ENCODE data around the gene TCTA.
A peak's percentile ranks its signal among the peaks of the same experiment; 100 is the strongest.

The TCTA gene, protein sequence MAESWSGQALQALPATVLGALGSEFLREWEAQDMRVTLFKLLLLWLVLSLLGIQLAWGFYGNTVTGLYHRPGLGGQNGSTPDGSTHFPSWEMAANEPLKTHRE

DNA sequence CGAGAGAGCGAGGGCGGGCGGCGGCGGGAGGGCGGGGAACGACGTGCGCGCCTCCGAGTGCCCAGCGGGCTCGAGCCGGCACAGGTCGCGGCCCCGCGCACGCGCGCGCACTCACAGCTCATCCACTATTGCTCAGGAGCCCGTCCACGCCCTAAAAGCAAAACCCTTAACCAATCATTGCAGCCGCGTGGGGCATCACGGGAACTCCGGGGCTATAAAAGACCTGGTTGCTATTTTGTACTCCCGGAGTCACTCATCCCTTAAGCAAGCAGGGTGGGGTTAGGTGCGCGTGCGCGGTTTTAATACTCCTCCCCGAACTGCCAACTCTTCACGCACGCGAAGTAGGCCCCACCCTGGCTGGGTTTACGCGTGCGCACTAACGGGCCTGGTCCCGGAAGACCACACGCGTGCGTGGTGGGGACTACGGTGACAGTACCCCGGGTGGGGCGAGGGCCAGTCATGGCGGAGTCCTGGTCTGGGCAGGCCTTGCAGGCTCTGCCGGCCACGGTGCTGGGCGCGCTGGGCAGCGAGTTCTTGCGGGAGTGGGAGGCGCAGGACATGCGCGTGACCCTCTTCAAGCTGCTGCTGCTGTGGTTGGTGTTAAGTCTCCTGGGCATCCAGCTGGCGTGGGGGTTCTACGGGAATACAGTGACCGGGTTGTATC, at the start of gene TCTA, which contains the start of gene RHOA:
Gene TCTA, plus strand, starts transcription at position 456 of the 664 bp plus-strand sequence. Its CDS starts 4 bp downstream, at position 460.
Gene RHOA, minus strand, starts transcription at position 9 of the 664 bp plus-strand sequence. CDS start 36,387 bp downstream, outside the sequence.
- Histone ChIP-seq H3K4me3 (ENCODE audit: low read depth in 1 of 5, low read length in 5 of 5) (peak within 1 kb of the TSS; percentile 85 to 97 (median 95)), H3K9me3 (ENCODE audit: control insufficient read depth in 5 of 5, low read length in 5 of 5) (no peaks in the 10 kb centered on the region), H3K27ac (ENCODE audit: low read depth, low read length) (peak within 1 kb of the TSS; percentile 97), H3K9ac (ENCODE audit: low read length in 5 of 5) (peak within 1 kb of the TSS; percentile 96 to 99 (median 97)), H3K27me3 (ENCODE audit: control insufficient read depth in 5 of 5, insufficient read depth in 4 of 5, low read length in 5 of 5) (no peaks in the 10 kb centered on the region), H3K36me3 (ENCODE audit: control insufficient read depth in 5 of 5, insufficient read depth in 5 of 5, low read length in 5 of 5) (peaks cover 0 to 24% (median 14%) of the 10 kb centered on the region in 5 donors), H3K4me1 (ENCODE audit: control insufficient read depth in 5 of 5, insufficient read depth in 5 of 5, low read length in 5 of 5) (peaks cover 15 to 72% (median 69%) of the 10 kb centered on the region in 5 donors)

DNA sequence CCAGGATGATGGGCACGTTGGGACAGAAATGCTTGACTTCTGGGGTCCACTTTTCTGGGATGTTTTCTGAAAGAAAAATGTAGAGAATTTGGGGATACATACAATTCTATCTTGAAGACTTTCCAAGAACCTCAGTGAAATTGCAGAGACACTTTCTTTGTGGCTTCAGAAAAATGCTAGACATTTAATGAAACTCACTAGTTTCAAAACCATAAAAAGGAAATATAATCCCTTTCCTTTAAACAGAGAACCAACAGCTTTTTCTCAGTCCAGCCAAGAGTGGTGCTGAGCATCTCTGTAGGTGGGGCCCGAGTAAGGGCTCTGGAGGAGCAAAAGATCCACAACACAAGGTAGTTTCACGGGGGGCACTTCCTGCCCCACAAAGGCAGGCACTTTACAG, 49.7 kb upstream of the TCTA start:
- Histone ChIP-seq H3K27ac (ENCODE audit: low read depth, low read length) (no peak overlapping the region), H3K4me1 (ENCODE audit: control insufficient read depth in 5 of 5, insufficient read depth in 5 of 5, low read length in 5 of 5) (peaks cover 4 to 16% (median 15%) of the 10 kb centered on the region in 5 donors), H3K9me3 (ENCODE audit: control insufficient read depth in 5 of 5, low read length in 5 of 5) (no peaks in the 10 kb centered on the region), H3K27me3 (ENCODE audit: control insufficient read depth in 5 of 5, insufficient read depth in 4 of 5, low read length in 5 of 5) (no peaks in the 10 kb centered on the region), H3K4me3 (ENCODE audit: low read depth in 1 of 5, low read length in 5 of 5) (no peak overlapping the region), H3K9ac (ENCODE audit: low read length in 5 of 5) (no peak overlapping the region), H3K36me3 (ENCODE audit: control insufficient read depth in 5 of 5, insufficient read depth in 5 of 5, low read length in 5 of 5) (peaks cover 9 to 73% (median 59%) of the 10 kb centered on the region in 5 donors)

DNA sequence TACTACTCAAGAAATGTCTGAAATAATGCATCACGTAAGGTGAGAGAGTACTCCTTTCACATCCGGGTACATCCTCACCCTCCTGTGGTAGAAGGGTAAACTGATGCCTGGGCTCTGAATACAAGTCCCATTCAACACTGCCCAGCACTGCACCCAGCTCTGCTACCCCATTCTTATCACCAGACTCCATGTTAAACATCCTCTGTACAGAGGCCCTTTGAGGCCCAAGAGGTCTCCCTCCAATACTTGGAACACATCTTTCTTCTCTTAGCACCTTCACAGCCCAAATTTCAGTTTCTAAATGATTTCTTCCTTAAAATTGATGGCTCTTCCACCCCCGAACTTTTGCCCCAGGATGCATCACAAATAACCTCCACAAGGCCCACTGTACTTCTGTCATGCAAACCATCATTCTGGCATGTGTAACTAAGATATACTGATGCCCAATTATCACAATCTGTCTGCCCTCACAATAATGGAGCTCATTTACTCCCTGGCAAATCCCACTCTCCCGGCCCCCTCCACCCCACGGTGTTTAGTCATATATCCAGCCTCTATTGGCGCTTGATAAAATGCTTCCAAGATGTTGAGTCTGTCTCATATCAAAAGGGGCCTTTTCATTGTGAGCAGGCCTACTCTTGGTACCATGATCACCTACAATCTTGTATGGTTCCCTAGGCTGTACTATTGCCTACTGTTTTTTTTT, 41.5 kb upstream of the TCTA start:
- Histone ChIP-seq H3K9me3 (ENCODE audit: control insufficient read depth in 5 of 5, low read length in 5 of 5) (no peaks in the 10 kb centered on the region), H3K9ac (ENCODE audit: low read length in 5 of 5) (no peak overlapping the region), H3K4me3 (ENCODE audit: low read depth in 1 of 5, low read length in 5 of 5) (no peak overlapping the region), H3K36me3 (ENCODE audit: control insufficient read depth in 5 of 5, insufficient read depth in 5 of 5, low read length in 5 of 5) (peaks cover 10 to 82% (median 69%) of the 10 kb centered on the region in 5 donors), H3K27me3 (ENCODE audit: control insufficient read depth in 5 of 5, insufficient read depth in 4 of 5, low read length in 5 of 5) (no peaks in the 10 kb centered on the region), H3K4me1 (ENCODE audit: control insufficient read depth in 5 of 5, insufficient read depth in 5 of 5, low read length in 5 of 5) (peaks cover 0 to 7% (median 0%) of the 10 kb centered on the region in 5 donors), H3K27ac (ENCODE audit: low read depth, low read length) (no peak overlapping the region)

- peaks cover 10 to 70% (median 57%) of the 10 kb centered on the region in 5 donors for H3K36me3 ChIP-seq (ENCODE audit: control insufficient read depth in 5 of 5, insufficient read depth in 5 of 5, low read length in 5 of 5)
- H3K4me3 ChIP-seq (ENCODE audit: low read depth in 1 of 5, low read length in 5 of 5), result no peak overlapping the region
- peaks cover 0 to 7% (median 0%) of the 10 kb centered on the region in 5 donors for H3K4me1 ChIP-seq (ENCODE audit: control insufficient read depth in 5 of 5, insufficient read depth in 5 of 5, low read length in 5 of 5)
- no peaks in the 10 kb centered on the region for H3K27me3 ChIP-seq (ENCODE audit: control insufficient read depth in 5 of 5, insufficient read depth in 4 of 5, low read length in 5 of 5)
- no peaks in the 10 kb centered on the region for H3K9me3 ChIP-seq (ENCODE audit: control insufficient read depth in 5 of 5, low read length in 5 of 5)
- H3K9ac ChIP-seq (ENCODE audit: low read length in 5 of 5), result no peak overlapping the region
- H3K27ac ChIP-seq (ENCODE audit: low read depth, low read length), result no peak overlapping the region
Observed at GRCh38 chr3:49371946-49372345, 40.3 kb upstream of the TCTA start.

- Histone ChIP-seq H3K9ac (ENCODE audit: low read length in 5 of 5) (no peak overlapping the region), H3K4me1 (ENCODE audit: control insufficient read depth in 5 of 5, insufficient read depth in 5 of 5, low read length in 5 of 5) (peaks cover 0 to 18% (median 14%) of the 10 kb centered on the region in 5 donors), H3K4me3 (ENCODE audit: low read depth in 1 of 5, low read length in 5 of 5) (no peak overlapping the region), H3K36me3 (ENCODE audit: control insufficient read depth in 5 of 5, insufficient read depth in 5 of 5, low read length in 5 of 5) (peaks cover 2 to 31% (median 26%) of the 10 kb centered on the region in 5 donors), H3K27me3 (ENCODE audit: control insufficient read depth in 5 of 5, insufficient read depth in 4 of 5, low read length in 5 of 5) (no peaks in the 10 kb centered on the region), H3K9me3 (ENCODE audit: control insufficient read depth in 5 of 5, low read length in 5 of 5) (no peaks in the 10 kb centered on the region), H3K27ac (ENCODE audit: low read depth, low read length) (peak overlapping the region; percentile 46)
Observed at GRCh38 chr3:49377483-49377882, 34.7 kb upstream of the TCTA start.

DNA sequence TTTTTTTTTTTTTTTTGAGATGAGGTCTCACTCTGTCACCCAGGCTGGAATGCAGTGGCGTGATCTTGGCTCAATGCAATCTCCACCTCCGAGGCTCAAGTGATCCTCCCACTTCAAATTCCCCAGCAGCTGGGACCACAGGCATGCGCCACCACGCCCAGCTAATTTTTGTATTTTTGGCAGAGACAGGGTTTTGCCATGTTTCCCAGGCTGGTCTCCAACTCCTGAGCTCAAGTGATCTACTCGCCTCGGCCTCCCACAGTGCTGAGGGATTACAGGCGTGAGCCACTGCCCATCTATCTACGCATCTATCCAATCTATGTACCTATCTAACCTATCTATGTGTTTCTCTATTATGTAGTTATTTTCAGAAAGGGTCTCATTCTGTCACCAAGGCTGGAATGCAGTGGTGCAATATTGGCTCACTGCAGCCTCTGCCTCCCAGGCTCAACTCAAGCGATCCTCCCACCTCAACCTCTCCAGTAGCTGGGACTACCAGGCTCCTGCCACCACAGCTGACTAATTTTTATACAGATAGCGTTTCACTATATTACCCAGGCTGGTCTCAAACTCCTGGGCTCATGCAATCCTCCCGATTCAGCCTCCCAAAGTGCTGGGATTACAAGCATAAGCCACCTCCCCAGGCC, 33.9 kb upstream of the TCTA start:
- Histone ChIP-seq H3K9me3 (ENCODE audit: control insufficient read depth in 5 of 5, low read length in 5 of 5) (no peaks in the 10 kb centered on the region), H3K27me3 (ENCODE audit: control insufficient read depth in 5 of 5, insufficient read depth in 4 of 5, low read length in 5 of 5) (no peaks in the 10 kb centered on the region), H3K9ac (ENCODE audit: low read length in 5 of 5) (no peak overlapping the region), H3K36me3 (ENCODE audit: control insufficient read depth in 5 of 5, insufficient read depth in 5 of 5, low read length in 5 of 5) (peaks cover 2 to 23% (median 19%) of the 10 kb centered on the region in 5 donors), H3K4me1 (ENCODE audit: control insufficient read depth in 5 of 5, insufficient read depth in 5 of 5, low read length in 5 of 5) (peaks cover 0 to 18% (median 14%) of the 10 kb centered on the region in 5 donors), H3K27ac (ENCODE audit: low read depth, low read length) (no peak overlapping the region), H3K4me3 (ENCODE audit: low read depth in 1 of 5, low read length in 5 of 5) (no peak overlapping the region)

- Histone ChIP-seq H3K9me3 (ENCODE audit: control insufficient read depth in 5 of 5, low read length in 5 of 5) (no peaks in the 10 kb centered on the region), H3K4me3 (ENCODE audit: low read depth in 1 of 5, low read length in 5 of 5) (no peak overlapping the region), H3K27me3 (ENCODE audit: control insufficient read depth in 5 of 5, insufficient read depth in 4 of 5, low read length in 5 of 5) (no peaks in the 10 kb centered on the region), H3K36me3 (ENCODE audit: control insufficient read depth in 5 of 5, insufficient read depth in 5 of 5, low read length in 5 of 5) (peaks cover 0 to 6% (median 0%) of the 10 kb centered on the region in 5 donors), H3K4me1 (ENCODE audit: control insufficient read depth in 5 of 5, insufficient read depth in 5 of 5, low read length in 5 of 5) (peaks cover 0 to 35% (median 24%) of the 10 kb centered on the region in 5 donors), H3K27ac (ENCODE audit: low read depth, low read length) (no peak overlapping the region), H3K9ac (ENCODE audit: low read length in 5 of 5) (no peak overlapping the region)
Observed at GRCh38 chr3:49383387-49383786, 28.8 kb upstream of the TCTA start.

DNA sequence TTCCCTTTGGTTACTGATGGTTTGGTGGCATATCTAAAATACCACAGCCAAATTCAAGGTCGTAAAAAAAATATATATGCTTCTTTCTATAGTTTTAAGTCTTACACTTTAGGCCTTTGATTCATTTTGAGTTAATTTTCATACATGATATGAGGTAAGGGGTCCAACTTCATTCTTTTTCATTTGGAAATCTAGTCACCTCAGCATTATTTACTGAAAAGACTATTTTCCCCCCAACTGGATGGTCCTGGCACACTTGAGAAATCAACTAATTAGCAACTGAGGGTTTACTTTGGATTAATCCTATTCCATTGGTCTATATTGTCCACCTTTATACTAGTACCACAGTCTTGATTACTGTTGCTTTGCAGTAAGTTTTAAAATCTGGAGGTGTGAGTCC, 26.6 kb upstream of the TCTA start:
- H3K9ac ChIP-seq (ENCODE audit: low read length in 5 of 5), result no peak overlapping the region
- peaks cover 0 to 6% (median 0%) of the 10 kb centered on the region in 5 donors for H3K36me3 ChIP-seq (ENCODE audit: control insufficient read depth in 5 of 5, insufficient read depth in 5 of 5, low read length in 5 of 5)
- no peaks in the 10 kb centered on the region for H3K9me3 ChIP-seq (ENCODE audit: control insufficient read depth in 5 of 5, low read length in 5 of 5)
- no peaks in the 10 kb centered on the region for H3K27me3 ChIP-seq (ENCODE audit: control insufficient read depth in 5 of 5, insufficient read depth in 4 of 5, low read length in 5 of 5)
- peaks cover 0 to 28% (median 20%) of the 10 kb centered on the region in 5 donors for H3K4me1 ChIP-seq (ENCODE audit: control insufficient read depth in 5 of 5, insufficient read depth in 5 of 5, low read length in 5 of 5)
- H3K4me3 ChIP-seq (ENCODE audit: low read depth in 1 of 5, low read length in 5 of 5), result peak overlapping the region in 1 of 5 donors; percentile 16
- H3K27ac ChIP-seq (ENCODE audit: low read depth, low read length), result no peak overlapping the region

GRCh38 chr3:49386056-49386756, 26.0 kb upstream of the TCTA start:
- Histone ChIP-seq H3K36me3 (ENCODE audit: control insufficient read depth in 5 of 5, insufficient read depth in 5 of 5, low read length in 5 of 5) (peaks cover 0 to 6% (median 0%) of the 10 kb centered on the region in 5 donors), H3K4me3 (ENCODE audit: low read depth in 1 of 5, low read length in 5 of 5) (peak overlapping the region in 1 of 5 donors; percentile 16), H3K9ac (ENCODE audit: low read length in 5 of 5) (peak overlapping the region in 3 of 5 donors; percentile 11 to 40 (median 13)), H3K27me3 (ENCODE audit: control insufficient read depth in 5 of 5, insufficient read depth in 4 of 5, low read length in 5 of 5) (no peaks in the 10 kb centered on the region), H3K27ac (ENCODE audit: low read depth, low read length) (peak overlapping the region; percentile 11), H3K4me1 (ENCODE audit: control insufficient read depth in 5 of 5, insufficient read depth in 5 of 5, low read length in 5 of 5) (peaks cover 0 to 28% (median 20%) of the 10 kb centered on the region in 5 donors), H3K9me3 (ENCODE audit: control insufficient read depth in 5 of 5, low read length in 5 of 5) (no peaks in the 10 kb centered on the region)

All from subcutaneous abdominal adipose tissue (tissue), 5 donors.